ENCODE results near the gene MTERF2. TPM values are rescaled to one million over a fixed set of nuclear protein-coding genes. Genes with fewer than 3 reads are reported as not detected.

Gene MTERF2
- total RNA-seq, 1 experiment from 2014 or later = 6.7 TPM

DNA sequence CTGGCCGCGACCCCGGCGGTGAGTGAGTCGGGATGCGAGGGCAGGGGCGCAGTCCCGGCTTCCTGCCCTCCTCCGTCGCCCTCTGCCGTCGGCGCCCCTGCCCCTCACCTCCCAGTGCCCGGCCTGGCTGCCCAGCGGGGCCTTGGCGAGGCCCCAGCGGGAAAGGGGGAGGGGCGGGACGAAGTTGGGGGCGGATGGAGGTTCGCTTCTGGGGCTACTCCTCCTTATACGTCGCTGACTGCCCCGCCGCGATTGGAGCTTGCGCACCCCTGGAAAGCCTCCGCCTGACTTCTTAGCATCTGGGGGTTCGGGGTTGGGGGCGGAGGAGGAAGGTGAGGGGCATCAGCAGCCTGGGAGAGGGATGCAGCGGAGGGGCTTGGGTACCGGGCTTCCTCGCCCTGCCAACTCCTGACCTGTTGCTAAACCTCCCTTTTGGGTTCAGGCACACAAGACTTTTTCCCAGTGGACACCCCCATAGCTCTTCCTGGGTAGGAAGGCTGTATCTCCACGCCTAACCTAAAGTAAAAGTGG, 30.8 kb downstream of the MTERF2 start:
- Histone ChIP-seq H3K27me3 (ENCODE audit: low read length) (no peaks in the 10 kb centered on the region), H3K9ac (ENCODE audit: low read length) (peak overlapping the region; percentile 95), H3K4me3 (ENCODE audit: low read length) (peak overlapping the region; percentile 98), H3K27ac (ENCODE audit: low read length) (peak overlapping the region; percentile 9; the same call in 1 of the 2 replicates), H3K36me3 (ENCODE audit: insufficient read depth, low read length) (no peaks in the 10 kb centered on the region), H3K9me3 (ENCODE audit: low read length) (no peaks in the 10 kb centered on the region), H3K4me1 (ENCODE audit: low read length) (peaks cover 28% of the 10 kb centered on the region), H4K20me1 (ENCODE audit: insufficient read depth, low read depth, low read length) (no peaks in the 10 kb centered on the region; the same call in 1 of the 2 replicates), H3K79me2 (ENCODE audit: low read length) (peaks cover 45% of the 10 kb centered on the region), H3K9me2 (replicated peaks; ENCODE audit: insufficient read depth, low read length) (no peaks in the 10 kb centered on the region), H2AFZ (ENCODE audit: low read length) (peak overlapping the region; percentile 76; the same call in 1 of the 2 replicates), H3K4me2 (ENCODE audit: low read depth, low read length, poor library complexity, severe bottlenecking) (peak overlapping the region; percentile 79)
- DNase-seq = peak; percentile 86

DNA sequence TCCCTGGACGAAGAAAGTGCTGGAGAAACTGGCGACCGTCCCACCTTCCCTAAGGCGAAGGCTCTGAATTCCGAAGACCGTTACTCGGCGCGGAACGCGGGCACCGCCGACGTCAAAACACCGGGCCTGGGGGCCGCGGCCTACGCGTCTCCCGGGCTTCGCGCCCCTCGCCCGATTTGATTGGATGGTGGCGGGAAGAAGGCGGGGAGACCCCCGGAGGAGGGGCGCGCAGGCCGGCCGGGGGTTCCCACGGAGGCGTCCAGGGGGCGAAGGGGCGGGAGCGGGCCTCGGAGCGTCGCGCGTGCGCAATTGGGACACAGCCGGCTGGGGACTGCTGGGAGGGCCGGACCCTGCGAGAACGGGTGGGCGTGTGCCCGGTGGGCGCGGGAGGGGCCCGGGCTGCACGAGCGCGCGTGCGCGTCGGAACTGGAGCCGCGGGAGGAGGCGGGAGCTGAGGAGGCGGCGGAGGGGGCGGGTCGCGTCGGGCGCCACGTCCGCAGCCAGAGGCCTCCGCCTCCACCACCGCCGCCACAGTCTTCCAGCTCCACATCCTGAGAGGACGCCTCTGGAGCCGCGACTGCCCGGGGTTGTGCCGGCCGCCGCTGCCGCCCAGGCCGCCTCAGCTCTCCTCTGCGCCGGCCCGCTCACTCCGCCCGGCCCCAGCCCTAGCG, 31.4 kb downstream of the MTERF2 start, which contains the start of gene TMEM263:
TSS of gene TMEM263 (plus strand) at position 531 of the 671 bp plus-strand sequence. CDS start 11,210 bp downstream, outside the sequence.
- Histone ChIP-seq H3K27me3 (ENCODE audit: low read length) (no peaks in the 10 kb centered on the region), H3K27ac (ENCODE audit: low read length) (peak within 1 kb of the TSS; percentile 9; the same call in 1 of the 2 replicates), H3K9ac (ENCODE audit: low read length) (peak within 1 kb of the TSS; percentile 95), H3K79me2 (ENCODE audit: low read length) (peaks cover 39% of the 10 kb centered on the region), H3K4me3 (ENCODE audit: low read length) (peak within 1 kb of the TSS; percentile 98), H3K9me3 (ENCODE audit: low read length) (no peaks in the 10 kb centered on the region), H3K36me3 (ENCODE audit: insufficient read depth, low read length) (no peaks in the 10 kb centered on the region), H3K9me2 (replicated peaks; ENCODE audit: insufficient read depth, low read length) (no peaks in the 10 kb centered on the region), H3K4me2 (ENCODE audit: low read depth, low read length, poor library complexity, severe bottlenecking) (peak within 1 kb of the TSS; percentile 79), H4K20me1 (ENCODE audit: insufficient read depth, low read depth, low read length) (no peaks in the 10 kb centered on the region; the same call in 1 of the 2 replicates), H3K4me1 (ENCODE audit: low read length) (peaks cover 28% of the 10 kb centered on the region), H2AFZ (ENCODE audit: low read length) (peak within 1 kb of the TSS; percentile 87)
- DNase-seq = peak; percentile 97

GRCh38 chr12:106954462-106955376, 32.2 kb downstream of the MTERF2 start:
- Histone ChIP-seq H4K20me1 (ENCODE audit: insufficient read depth, low read depth, low read length) (no peaks in the 10 kb centered on the region; the same call in 1 of the 2 replicates), H2AFZ (ENCODE audit: low read length) (peak overlapping the region; percentile 87), H3K4me1 (ENCODE audit: low read length) (peaks cover 28% of the 10 kb centered on the region), H3K27ac (ENCODE audit: low read length) (no peak overlapping the region), H3K79me2 (ENCODE audit: low read length) (peaks cover 35% of the 10 kb centered on the region), H3K27me3 (ENCODE audit: low read length) (no peaks in the 10 kb centered on the region), H3K4me2 (ENCODE audit: low read depth, low read length, poor library complexity, severe bottlenecking) (peak overlapping the region; percentile 79), H3K9me2 (replicated peaks; ENCODE audit: insufficient read depth, low read length) (no peaks in the 10 kb centered on the region), H3K36me3 (ENCODE audit: insufficient read depth, low read length) (no peaks in the 10 kb centered on the region), H3K9me3 (ENCODE audit: low read length) (no peaks in the 10 kb centered on the region), H3K4me3 (ENCODE audit: low read length) (peak overlapping the region; percentile 98), H3K9ac (ENCODE audit: low read length) (peak overlapping the region; percentile 95)
- DNase-seq = peak; percentile 45

- no peaks in the 10 kb centered on the region for H3K36me3 ChIP-seq (ENCODE audit: insufficient read depth, low read length)
- no peaks in the 10 kb centered on the region for H3K27me3 ChIP-seq (ENCODE audit: low read length)
- no peak overlapping the region for H3K27ac ChIP-seq (ENCODE audit: low read length)
- peak; percentile 37 for DNase-seq
- no peaks in the 10 kb centered on the region for H3K9me2 ChIP-seq (replicated peaks; ENCODE audit: insufficient read depth, low read length)
- no peak overlapping the region for H2AFZ ChIP-seq (ENCODE audit: low read length)
- no peak overlapping the region for H3K4me2 ChIP-seq (ENCODE audit: low read depth, low read length, poor library complexity, severe bottlenecking)
- no peaks in the 10 kb centered on the region for H3K9me3 ChIP-seq (ENCODE audit: low read length)
- H3K4me3 ChIP-seq (ENCODE audit: low read length) = no peak overlapping the region
- no peaks in the 10 kb centered on the region; the same call in 1 of the 2 replicates for H4K20me1 ChIP-seq (ENCODE audit: insufficient read depth, low read depth, low read length)
- H3K79me2 ChIP-seq (ENCODE audit: low read length) = peaks cover 24% of the 10 kb centered on the region
- H3K4me1 ChIP-seq (ENCODE audit: low read length) = peaks cover 25% of the 10 kb centered on the region
- H3K9ac ChIP-seq (ENCODE audit: low read length) = no peak overlapping the region
Observed at GRCh38 chr12:106953352-106954250, 33.3 kb downstream of the MTERF2 start.

DNA sequence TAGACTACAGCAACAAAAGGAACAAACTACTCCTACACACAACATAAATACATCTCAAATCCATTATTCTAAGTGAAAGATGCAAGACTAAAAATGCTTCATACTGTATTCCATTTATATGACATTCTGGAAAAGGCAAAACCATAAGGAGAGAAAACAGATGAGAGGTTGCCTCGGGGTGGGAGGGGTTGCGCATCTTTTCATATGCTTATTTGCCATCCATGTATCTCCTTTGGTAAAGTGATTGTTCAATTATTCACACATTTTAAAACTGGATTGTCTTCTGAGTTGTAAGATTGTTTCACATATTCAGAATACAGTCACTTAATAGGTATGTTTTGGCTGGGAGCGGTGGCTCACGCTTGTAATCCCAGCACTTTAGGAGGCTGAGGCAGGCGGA, 36.4 kb downstream of the MTERF2 start:
- H4K20me1 ChIP-seq (ENCODE audit: insufficient read depth, low read depth, low read length) = no peaks in the 10 kb centered on the region
- H2AFZ ChIP-seq (ENCODE audit: low read length) = no peak overlapping the region
- no peaks in the 10 kb centered on the region for H3K9me3 ChIP-seq (ENCODE audit: low read length)
- no peaks in the 10 kb centered on the region for H3K36me3 ChIP-seq (ENCODE audit: insufficient read depth, low read length)
- H3K4me3 ChIP-seq (ENCODE audit: low read length) = no peak overlapping the region
- H3K4me1 ChIP-seq (ENCODE audit: low read length) = peaks cover 12% of the 10 kb centered on the region
- no peak for DNase-seq
- H3K27ac ChIP-seq (ENCODE audit: low read length) = no peak overlapping the region
- H3K27me3 ChIP-seq (ENCODE audit: low read length) = no peaks in the 10 kb centered on the region
- H3K4me2 ChIP-seq (ENCODE audit: low read depth, low read length, poor library complexity, severe bottlenecking) = no peak overlapping the region
- no peaks in the 10 kb centered on the region for H3K9me2 ChIP-seq (replicated peaks; ENCODE audit: insufficient read depth, low read length)
- no peaks in the 10 kb centered on the region for H3K79me2 ChIP-seq (ENCODE audit: low read length)
- H3K9ac ChIP-seq (ENCODE audit: low read length) = no peak overlapping the region

- Histone ChIP-seq H3K9ac (ENCODE audit: low read length) (no peak overlapping the region), H3K4me1 (ENCODE audit: low read length) (no peaks in the 10 kb centered on the region), H3K36me3 (ENCODE audit: insufficient read depth, low read length) (no peaks in the 10 kb centered on the region), H3K27ac (ENCODE audit: low read length) (no peak overlapping the region), H3K79me2 (ENCODE audit: low read length) (no peaks in the 10 kb centered on the region), H4K20me1 (ENCODE audit: insufficient read depth, low read depth, low read length) (no peaks in the 10 kb centered on the region), H3K4me3 (ENCODE audit: low read length) (no peak overlapping the region), H3K9me2 (replicated peaks; ENCODE audit: insufficient read depth, low read length) (no peaks in the 10 kb centered on the region), H3K27me3 (ENCODE audit: low read length) (no peaks in the 10 kb centered on the region), H3K9me3 (ENCODE audit: low read length) (peaks cover 5% of the 10 kb centered on the region; the same call in 1 of the 2 replicates), H2AFZ (ENCODE audit: low read length) (no peak overlapping the region), H3K4me2 (ENCODE audit: low read depth, low read length, poor library complexity, severe bottlenecking) (no peak overlapping the region)
- DNase-seq = no peak
Observed at GRCh38 chr12:106947461-106947860, 39.5 kb downstream of the MTERF2 start.

DNA sequence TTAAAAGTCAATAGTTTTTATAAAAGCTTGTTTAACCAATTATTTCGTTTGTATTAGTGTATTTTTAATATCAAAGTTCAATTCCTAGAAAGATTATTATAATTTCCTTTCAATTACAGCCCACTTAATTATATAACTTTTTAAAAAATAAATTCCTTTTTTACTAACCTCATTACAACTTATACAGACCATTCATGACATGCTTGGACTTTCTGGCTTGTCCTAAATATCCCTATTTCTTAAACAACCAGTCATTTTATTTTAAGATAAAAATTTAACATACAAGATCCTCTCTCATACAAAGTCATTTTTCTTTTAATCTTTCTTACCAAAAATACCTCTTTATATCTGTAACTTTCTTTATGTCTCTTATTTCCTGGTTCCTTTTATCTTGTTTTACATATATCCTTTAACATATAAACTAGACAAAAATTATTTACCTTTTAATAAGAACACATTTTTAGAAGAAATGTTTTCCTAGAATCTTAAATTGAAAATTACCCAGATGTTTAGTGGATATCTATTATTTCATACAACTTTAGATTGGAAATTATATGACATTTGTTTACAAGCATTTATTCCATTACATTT, 41.6 kb downstream of the MTERF2 start:
- Histone ChIP-seq H3K9me2 (replicated peaks; ENCODE audit: insufficient read depth, low read length) (no peaks in the 10 kb centered on the region), H3K4me2 (ENCODE audit: low read depth, low read length, poor library complexity, severe bottlenecking) (no peak overlapping the region), H3K9me3 (ENCODE audit: low read length) (peaks cover 5% of the 10 kb centered on the region; the same call in 1 of the 2 replicates), H3K4me1 (ENCODE audit: low read length) (no peaks in the 10 kb centered on the region), H3K9ac (ENCODE audit: low read length) (no peak overlapping the region), H2AFZ (ENCODE audit: low read length) (no peak overlapping the region), H4K20me1 (ENCODE audit: insufficient read depth, low read depth, low read length) (no peaks in the 10 kb centered on the region), H3K79me2 (ENCODE audit: low read length) (no peaks in the 10 kb centered on the region), H3K36me3 (ENCODE audit: insufficient read depth, low read length) (no peaks in the 10 kb centered on the region), H3K4me3 (ENCODE audit: low read length) (no peak overlapping the region), H3K27ac (ENCODE audit: low read length) (no peak overlapping the region), H3K27me3 (ENCODE audit: low read length) (no peaks in the 10 kb centered on the region)
- DNase-seq = peak; percentile 35
